ENCODE data around the gene ERGIC1. TPM values are rescaled to one million over a fixed set of nuclear protein-coding genes. Genes with fewer than 3 reads are reported as not detected.

Gene ERGIC1, protein sequence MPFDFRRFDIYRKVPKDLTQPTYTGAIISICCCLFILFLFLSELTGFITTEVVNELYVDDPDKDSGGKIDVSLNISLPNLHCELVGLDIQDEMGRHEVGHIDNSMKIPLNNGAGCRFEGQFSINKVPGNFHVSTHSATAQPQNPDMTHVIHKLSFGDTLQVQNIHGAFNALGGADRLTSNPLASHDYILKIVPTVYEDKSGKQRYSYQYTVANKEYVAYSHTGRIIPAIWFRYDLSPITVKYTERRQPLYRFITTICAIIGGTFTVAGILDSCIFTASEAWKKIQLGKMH
- 73.5 TPM for polyA plus RNA-seq (2013, experiment 1 of 2)
- polyA plus RNA-seq (2013, experiment 2 of 2) = 73.3 TPM

DNA sequence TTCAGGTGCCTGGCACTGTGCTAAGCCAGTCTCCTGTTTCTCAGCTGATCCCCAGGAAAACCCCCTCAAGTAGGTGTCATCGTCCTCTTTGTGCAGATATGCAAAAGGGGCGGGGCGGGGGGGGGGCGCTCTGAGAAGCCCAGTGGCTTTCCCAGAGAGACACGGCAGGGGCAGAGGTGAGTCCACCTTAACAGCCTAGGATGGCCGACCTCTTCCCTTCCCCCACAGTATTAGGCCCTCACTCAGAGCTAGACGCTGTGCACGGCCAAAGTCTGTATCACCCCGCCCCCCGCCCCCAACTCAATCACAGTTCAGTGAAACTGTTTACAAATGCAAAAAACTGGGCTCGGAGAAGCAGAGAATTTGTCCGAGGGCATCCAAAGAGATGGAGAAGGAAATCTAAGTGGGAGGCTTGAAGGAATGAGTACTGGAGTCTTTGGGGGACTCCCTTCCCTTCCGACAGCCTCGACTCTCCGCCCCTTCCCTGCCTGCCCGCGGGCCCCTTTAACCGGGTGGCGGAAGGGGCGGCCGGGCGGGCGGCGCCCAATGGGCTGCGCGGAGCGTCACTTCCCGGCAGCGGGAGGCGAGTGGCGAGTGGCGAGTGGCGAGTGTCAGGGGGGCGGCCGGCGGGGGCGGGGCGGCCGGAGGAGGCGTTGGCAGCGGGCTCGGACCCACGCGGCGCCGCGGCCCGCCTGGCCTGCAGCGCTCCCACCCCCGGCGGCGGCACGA is at the start of gene ERGIC1:
Gene ERGIC1, plus strand, starts transcription at position 566 of the 729 bp plus-strand sequence. Its CDS starts 163 bp downstream, at position 729.
- Histone ChIP-seq H4K91ac (ENCODE audit: low read depth, low read length, poor library complexity) (no peak within 1 kb of the TSS), H2BK5ac (ENCODE audit: low read length) (no peak within 1 kb of the TSS), H4K8ac (ENCODE audit: low read depth, low read length) (no peak within 1 kb of the TSS), H2BK15ac (ENCODE audit: low read length) (no peak within 1 kb of the TSS), H3K4me2 (ENCODE audit: insufficient read depth, low read length, poor library complexity, severe bottlenecking) (peak within 1 kb of the TSS; percentile 90), H2BK120ac (ENCODE audit: low read depth, low read length) (no peak within 1 kb of the TSS), H3K4ac (ENCODE audit: low read length) (no peak within 1 kb of the TSS), H3K9ac (ENCODE audit: low read depth, low read length, poor library complexity) (peak within 1 kb of the TSS; percentile 88), H2AK5ac (ENCODE audit: low read depth, low read length) (no peak within 1 kb of the TSS), H3K23ac (ENCODE audit: low read depth, low read length, poor library complexity) (peak within 1 kb of the TSS; percentile 32), H3K79me1 (ENCODE audit: low read depth, low read length) (no peaks in the 10 kb centered on the region), H3K18ac (ENCODE audit: low read length) (peak within 1 kb of the TSS; percentile 93), H3K9me3 (replicated peaks in 1 of 2; ENCODE audit: control insufficient read depth in 2 of 2, insufficient read depth in 1 of 2, low read depth in 1 of 2, low read length in 2 of 2) (no peaks in the 10 kb centered on the region), H3K27ac (replicated peaks; ENCODE audit: low read length) (peak within 1 kb of the TSS; percentile 35), H3K27me3 (ENCODE audit: control insufficient read depth in 3 of 3, insufficient read depth in 3 of 3, low read depth in 1 of 3, low read length in 3 of 3) (no peaks in the 10 kb centered on the region), H3K4me1 (ENCODE audit: control insufficient read depth in 2 of 2, insufficient read depth in 1 of 2, low read depth in 1 of 2, low read length in 2 of 2) (peaks cover 0 to 12% of the 10 kb centered on the region in 2 donors), H2AFZ (ENCODE audit: low read length) (peak within 1 kb of the TSS; percentile 91), H2BK12ac (ENCODE audit: low read length) (no peak within 1 kb of the TSS), H3K14ac (ENCODE audit: low read length) (no peak within 1 kb of the TSS), H3K36me3 (replicated peaks in 1 of 2; ENCODE audit: control insufficient read depth in 2 of 2, insufficient read depth in 2 of 2, low read length in 2 of 2) (peaks cover 3 to 14% of the 10 kb centered on the region in 2 donors), H3K4me3 (ENCODE audit: low read length in 2 of 2) (peak within 1 kb of the TSS; percentile 87 to 93)
- no CpG with 5 or more reads among the region's 53 CpGs for WGBS, 2 donors (ENCODE audit: extremely low coverage in 2 of 2, insufficient read length in 2 of 2, insufficient replicate concordance in 1 of 2)
- DNase-seq (ENCODE audit: low spot score) = peak; percentile 58

DNA sequence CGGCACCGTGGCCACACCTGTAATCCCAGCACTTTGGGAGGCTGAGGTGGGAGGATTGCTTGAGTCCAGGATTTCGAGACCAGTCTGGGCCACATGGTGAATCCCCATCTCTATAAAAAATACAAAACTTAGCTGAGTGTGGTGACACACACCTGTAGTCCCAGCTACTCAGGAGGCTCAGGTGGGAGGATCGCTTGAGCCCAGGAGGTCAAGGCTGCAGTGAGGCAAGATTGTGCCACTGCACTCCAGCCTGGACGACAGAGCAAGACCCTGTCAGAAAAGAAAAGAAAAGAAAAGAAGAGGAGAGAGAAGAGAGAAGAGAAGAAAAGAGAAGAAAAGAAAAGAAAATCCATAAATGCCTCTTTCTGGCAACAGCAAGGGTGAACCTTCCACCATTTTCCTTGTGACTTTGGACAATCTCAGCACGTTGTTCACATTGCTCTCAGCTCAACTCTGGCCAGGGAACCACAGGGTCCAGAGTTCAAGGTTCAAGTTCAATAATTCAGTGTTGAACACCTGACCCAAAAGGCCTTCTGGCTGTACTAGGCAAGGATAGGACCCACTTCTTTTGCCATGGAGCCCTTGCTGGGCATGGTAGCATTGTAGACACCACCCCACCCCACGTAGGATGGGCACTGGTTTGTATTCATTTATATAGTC is 48.5 kb upstream of the ERGIC1 start:
- Histone ChIP-seq H2AK5ac (ENCODE audit: low read depth, low read length) (no peak overlapping the region), H3K4me1 (ENCODE audit: control insufficient read depth in 2 of 2, insufficient read depth in 1 of 2, low read depth in 1 of 2, low read length in 2 of 2) (peaks cover 10 to 17% of the 10 kb centered on the region in 2 donors), H3K9me3 (replicated peaks in 1 of 2; ENCODE audit: control insufficient read depth in 2 of 2, insufficient read depth in 1 of 2, low read depth in 1 of 2, low read length in 2 of 2) (no peaks in the 10 kb centered on the region), H2BK120ac (ENCODE audit: low read depth, low read length) (no peak overlapping the region), H3K4me3 (ENCODE audit: low read length in 2 of 2) (no peak overlapping the region), H3K14ac (ENCODE audit: low read length) (no peak overlapping the region), H3K4me2 (ENCODE audit: insufficient read depth, low read length, poor library complexity, severe bottlenecking) (no peak overlapping the region), H2BK15ac (ENCODE audit: low read length) (no peak overlapping the region), H3K4ac (ENCODE audit: low read length) (no peak overlapping the region), H4K8ac (ENCODE audit: low read depth, low read length) (no peak overlapping the region), H3K79me1 (ENCODE audit: low read depth, low read length) (no peaks in the 10 kb centered on the region), H3K9ac (ENCODE audit: low read depth, low read length, poor library complexity) (no peak overlapping the region), H3K36me3 (replicated peaks in 1 of 2; ENCODE audit: control insufficient read depth in 2 of 2, insufficient read depth in 2 of 2, low read length in 2 of 2) (no peaks in the 10 kb centered on the region), H4K91ac (ENCODE audit: low read depth, low read length, poor library complexity) (no peak overlapping the region), H2AFZ (ENCODE audit: low read length) (no peak overlapping the region), H3K27me3 (ENCODE audit: control insufficient read depth in 3 of 3, insufficient read depth in 3 of 3, low read depth in 1 of 3, low read length in 3 of 3) (no peaks in the 10 kb centered on the region), H3K18ac (ENCODE audit: low read length) (no peak overlapping the region), H2BK5ac (ENCODE audit: low read length) (no peak overlapping the region), H2BK12ac (ENCODE audit: low read length) (no peak overlapping the region), H3K23ac (ENCODE audit: low read depth, low read length, poor library complexity) (no peak overlapping the region), H3K27ac (replicated peaks; ENCODE audit: low read length) (no peak overlapping the region)
- no peak for DNase-seq (ENCODE audit: low spot score)
- WGBS, 2 donors (ENCODE audit: extremely low coverage in 2 of 2, insufficient read length in 2 of 2, insufficient replicate concordance in 1 of 2) = no CpG with 5 or more reads among the region's 7 CpGs

DNA sequence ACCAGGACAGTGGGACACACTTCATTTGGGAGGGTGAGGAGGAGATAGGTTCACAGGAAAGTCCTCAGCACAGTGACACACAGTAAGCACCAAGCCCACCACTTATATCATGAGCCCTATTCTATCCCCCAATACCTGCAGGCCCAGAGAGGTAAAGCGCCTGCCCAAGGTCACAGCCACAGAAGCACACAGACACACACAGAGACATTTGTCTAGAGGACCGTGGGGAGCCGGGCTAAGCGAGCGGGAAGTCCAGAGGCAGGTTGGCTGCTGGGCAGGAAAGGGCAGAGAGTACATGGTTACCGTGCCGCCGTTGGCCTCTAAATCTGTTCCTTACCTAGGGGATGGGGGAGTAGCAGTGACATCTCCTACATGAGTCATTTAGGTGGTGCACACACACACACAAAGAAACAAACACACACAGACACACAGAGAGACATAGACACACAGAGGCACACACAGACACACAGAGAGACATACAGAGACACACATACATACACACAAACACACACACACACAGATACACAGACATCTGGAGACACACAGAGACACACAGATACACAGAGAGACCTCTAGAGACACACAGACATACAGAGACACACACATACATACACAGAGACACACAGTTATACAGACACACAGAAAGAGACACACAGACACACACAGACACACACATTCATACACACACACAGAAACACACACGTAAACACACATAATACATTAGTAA is 47.2 kb upstream of the ERGIC1 start:
- no CpG with 5 or more reads among the region's 9 CpGs for WGBS, 2 donors (ENCODE audit: extremely low coverage in 2 of 2, insufficient read length in 2 of 2, insufficient replicate concordance in 1 of 2)
- DNase-seq (ENCODE audit: low spot score) = no peak
- H3K27ac ChIP-seq (replicated peaks; ENCODE audit: low read length) = no peak overlapping the region

More for the DNA sequence above, 47.2 kb upstream of the ERGIC1 start:
- Histone ChIP-seq H4K91ac (ENCODE audit: low read depth, low read length, poor library complexity) (no peak overlapping the region), H3K27me3 (ENCODE audit: control insufficient read depth in 3 of 3, insufficient read depth in 3 of 3, low read depth in 1 of 3, low read length in 3 of 3) (no peaks in the 10 kb centered on the region), H3K9me3 (replicated peaks in 1 of 2; ENCODE audit: control insufficient read depth in 2 of 2, insufficient read depth in 1 of 2, low read depth in 1 of 2, low read length in 2 of 2) (no peaks in the 10 kb centered on the region), H3K4me3 (ENCODE audit: low read length in 2 of 2) (no peak overlapping the region), H3K79me1 (ENCODE audit: low read depth, low read length) (no peaks in the 10 kb centered on the region), H3K14ac (ENCODE audit: low read length) (no peak overlapping the region), H3K4ac (ENCODE audit: low read length) (no peak overlapping the region), H2AFZ (ENCODE audit: low read length) (no peak overlapping the region), H2BK5ac (ENCODE audit: low read length) (no peak overlapping the region), H3K23ac (ENCODE audit: low read depth, low read length, poor library complexity) (no peak overlapping the region), H3K9ac (ENCODE audit: low read depth, low read length, poor library complexity) (peak overlapping the region; percentile 16), H3K18ac (ENCODE audit: low read length) (no peak overlapping the region), H3K4me1 (ENCODE audit: control insufficient read depth in 2 of 2, insufficient read depth in 1 of 2, low read depth in 1 of 2, low read length in 2 of 2) (peaks cover 10 to 17% of the 10 kb centered on the region in 2 donors), H2BK120ac (ENCODE audit: low read depth, low read length) (no peak overlapping the region), H3K36me3 (replicated peaks in 1 of 2; ENCODE audit: control insufficient read depth in 2 of 2, insufficient read depth in 2 of 2, low read length in 2 of 2) (no peaks in the 10 kb centered on the region), H4K8ac (ENCODE audit: low read depth, low read length) (no peak overlapping the region), H2BK15ac (ENCODE audit: low read length) (no peak overlapping the region), H3K4me2 (ENCODE audit: insufficient read depth, low read length, poor library complexity, severe bottlenecking) (no peak overlapping the region), H2AK5ac (ENCODE audit: low read depth, low read length) (no peak overlapping the region), H2BK12ac (ENCODE audit: low read length) (no peak overlapping the region)
